ENCODE results near the gene LRRC71. TPM values are rescaled to one million over a fixed set of nuclear protein-coding genes. Genes with fewer than 3 reads are reported as not detected.

Gene LRRC71
- total and polyA plus RNA-seq, 2 donors (not counting 1 experiment from before 2014, with no cell fraction given) = not detected

DNA sequence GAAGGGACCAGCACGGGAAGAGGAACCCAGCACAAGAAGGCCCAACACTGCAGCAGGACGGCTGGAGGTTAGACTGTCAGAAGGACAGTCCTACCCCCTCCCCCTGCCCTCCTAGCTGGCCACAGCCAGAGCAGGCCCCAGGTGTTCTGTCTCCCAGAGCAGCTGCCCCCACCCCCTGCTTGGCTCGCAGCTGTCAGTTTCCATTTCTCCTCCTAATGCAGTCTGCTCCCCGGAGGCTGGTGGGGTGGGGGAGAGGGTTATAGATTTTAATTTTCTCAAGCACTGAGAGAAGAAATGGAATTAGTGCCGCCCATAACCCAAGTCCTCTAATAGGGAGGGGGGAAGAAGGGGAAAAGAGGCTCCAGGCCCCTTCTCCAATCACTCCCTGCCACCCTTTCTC, 40.0 kb upstream of the LRRC71 start:
- Histone ChIP-seq H3K27me3 (replicated peaks in 1 of 4; ENCODE audit: control extremely low read depth in 1 of 4, control insufficient read depth in 3 of 4, insufficient read depth in 4 of 4, low read length in 3 of 4) (peaks cover 0 to 35% (median 4%) of the 10 kb centered on the region in 4 experiments), H3K4me1 (ENCODE audit: control insufficient read depth in 2 of 2, insufficient read depth in 2 of 2, low read length in 2 of 2) (no peaks in the 10 kb centered on the region), H3K9me3 (ENCODE audit: control extremely low read depth in 1 of 3, control insufficient read depth in 2 of 3, insufficient read depth in 1 of 3, low read length in 2 of 3) (no peaks in the 10 kb centered on the region), H2AFZ (ENCODE audit: insufficient read depth, low read depth, low read length, poor library complexity, severe bottlenecking) (no peak overlapping the region), H3K4me3 (ENCODE audit: control extremely low read depth in 1 of 5, extremely low read depth in 1 of 5, insufficient read depth in 1 of 5, low read depth in 2 of 5, low read length in 4 of 5) (no peak overlapping the region), H3K9ac (ENCODE audit: low read length) (no peak overlapping the region), H4K20me1 (ENCODE audit: control insufficient read depth, insufficient read depth, low read length, poor library complexity, severe bottlenecking) (no peaks in the 10 kb centered on the region), H3K27ac (ENCODE audit: low read length in 2 of 2) (no peak overlapping the region), H3K4me2 (replicated peaks; ENCODE audit: low read depth, low read length, poor library complexity, severe bottlenecking) (no peak overlapping the region), H3K79me2 (ENCODE audit: control insufficient read depth, insufficient read depth, low read length) (no peaks in the 10 kb centered on the region), H3K36me3 (replicated peaks in 1 of 2; ENCODE audit: control extremely low read depth in 1 of 2, control insufficient read depth in 1 of 2, extremely low read depth in 1 of 2, insufficient read depth in 2 of 2, low read length in 1 of 2) (no peaks in the 10 kb centered on the region)
- TF ChIP-seq EZH2 (IDR thresholded peaks at IDR 0.05; ENCODE audit: borderline replicate concordance, insufficient read depth, low read depth, low read length, poor library complexity, severe bottlenecking) = no peak
- TF ChIP-seq, protein P1, sequence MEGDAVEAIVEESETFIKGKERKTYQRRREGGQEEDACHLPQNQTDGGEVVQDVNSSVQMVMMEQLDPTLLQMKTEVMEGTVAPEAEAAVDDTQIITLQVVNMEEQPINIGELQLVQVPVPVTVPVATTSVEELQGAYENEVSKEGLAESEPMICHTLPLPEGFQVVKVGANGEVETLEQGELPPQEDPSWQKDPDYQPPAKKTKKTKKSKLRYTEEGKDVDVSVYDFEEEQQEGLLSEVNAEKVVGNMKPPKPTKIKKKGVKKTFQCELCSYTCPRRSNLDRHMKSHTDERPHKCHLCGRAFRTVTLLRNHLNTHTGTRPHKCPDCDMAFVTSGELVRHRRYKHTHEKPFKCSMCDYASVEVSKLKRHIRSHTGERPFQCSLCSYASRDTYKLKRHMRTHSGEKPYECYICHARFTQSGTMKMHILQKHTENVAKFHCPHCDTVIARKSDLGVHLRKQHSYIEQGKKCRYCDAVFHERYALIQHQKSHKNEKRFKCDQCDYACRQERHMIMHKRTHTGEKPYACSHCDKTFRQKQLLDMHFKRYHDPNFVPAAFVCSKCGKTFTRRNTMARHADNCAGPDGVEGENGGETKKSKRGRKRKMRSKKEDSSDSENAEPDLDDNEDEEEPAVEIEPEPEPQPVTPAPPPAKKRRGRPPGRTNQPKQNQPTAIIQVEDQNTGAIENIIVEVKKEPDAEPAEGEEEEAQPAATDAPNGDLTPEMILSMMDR (IDR thresholded peaks at IDR 0.05) = no peak
- CTCF ChIA-PET = interaction anchor here (0.8 to 1.1 kb wide), 2 partner anchors 9 to 490 kb away, joined by 3 to 8 read pairs; no protein-coding TSS in a partner anchor
- DNase-seq = no peak
- Mint-ChIP-seq H3K4me1 (no peaks in the 10 kb centered on the region), H3K27me3 (peaks cover 52% of the 10 kb centered on the region), H3K9me3 (ENCODE audit: insufficient read depth) (no peaks in the 10 kb centered on the region), H3K27ac (no peak overlapping the region), H3K4me3 (no peak overlapping the region)
- intact Hi-C loops (cut with micrococcal nuclease) = no loop called here
- 80% methylated on average over 2 of the region's 5 CpGs for WGBS (ENCODE audit: insufficient coverage)
- POLR2A ChIA-PET = no interaction called here
- ATAC-seq (ENCODE audit: low read depth) = no peak

DNA sequence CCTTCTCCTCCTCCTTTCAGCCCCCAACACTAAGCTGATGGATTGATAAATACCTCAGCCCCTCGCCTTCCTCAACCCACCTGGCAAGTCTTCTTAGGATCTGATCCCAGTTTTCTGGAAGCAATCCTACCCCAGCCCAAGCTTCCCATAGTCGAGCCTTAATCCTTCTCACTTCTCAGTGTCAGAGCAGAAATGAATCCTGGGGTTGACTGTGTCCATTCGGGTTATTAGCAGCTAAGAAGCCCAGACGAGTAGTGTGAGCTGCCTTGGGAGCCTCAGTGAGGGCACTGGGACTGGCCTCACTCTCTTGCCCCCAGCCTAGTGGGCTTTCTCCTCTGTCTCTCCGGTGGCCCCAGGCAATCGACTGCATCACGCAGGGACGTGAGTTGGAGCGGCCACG, 39.3 kb upstream of the LRRC71 start:
- peaks cover 0 to 41% (median 4%) of the 10 kb centered on the region in 4 experiments for H3K27me3 ChIP-seq (replicated peaks in 1 of 4; ENCODE audit: control extremely low read depth in 1 of 4, control insufficient read depth in 3 of 4, insufficient read depth in 4 of 4, low read length in 3 of 4)
- H3K36me3 ChIP-seq (replicated peaks in 1 of 2; ENCODE audit: control extremely low read depth in 1 of 2, control insufficient read depth in 1 of 2, extremely low read depth in 1 of 2, insufficient read depth in 2 of 2, low read length in 1 of 2) = no peaks in the 10 kb centered on the region
- H3K9me3 ChIP-seq (ENCODE audit: control extremely low read depth in 1 of 3, control insufficient read depth in 2 of 3, insufficient read depth in 1 of 3, low read length in 2 of 3) = no peaks in the 10 kb centered on the region
- H3K4me3 ChIP-seq (ENCODE audit: control extremely low read depth in 1 of 5, extremely low read depth in 1 of 5, insufficient read depth in 1 of 5, low read depth in 2 of 5, low read length in 4 of 5) = no peak overlapping the region
- H4K20me1 ChIP-seq (ENCODE audit: control insufficient read depth, insufficient read depth, low read length, poor library complexity, severe bottlenecking) = no peaks in the 10 kb centered on the region
- ATAC-seq (ENCODE audit: low read depth) (no peak), DNase-seq (no peak)
- TF ChIP-seq, protein P1 (IDR thresholded peaks at IDR 0.05) = no peak
- TF ChIP-seq EZH2 (IDR thresholded peaks at IDR 0.05; ENCODE audit: borderline replicate concordance, insufficient read depth, low read depth, low read length, poor library complexity, severe bottlenecking) = no peak
- 81% methylated on average over 10 of the region's 10 CpGs for WGBS (ENCODE audit: insufficient coverage)
- Mint-ChIP-seq H3K4me3 (no peak overlapping the region), H3K9me3 (ENCODE audit: insufficient read depth) (no peaks in the 10 kb centered on the region), H3K27ac (no peak overlapping the region), H3K27me3 (peaks cover 58% of the 10 kb centered on the region), H3K4me1 (no peaks in the 10 kb centered on the region)
- no peaks in the 10 kb centered on the region for H3K4me1 ChIP-seq (ENCODE audit: control insufficient read depth in 2 of 2, insufficient read depth in 2 of 2, low read length in 2 of 2)
- H2AFZ ChIP-seq (ENCODE audit: insufficient read depth, low read depth, low read length, poor library complexity, severe bottlenecking) = no peak overlapping the region
- ChIA-PET CTCF (interaction anchor here (0.8 to 1.1 kb wide), 2 partner anchors 9 to 490 kb away, joined by 3 to 8 read pairs; no protein-coding TSS in a partner anchor), POLR2A (no interaction called here)
- no peaks in the 10 kb centered on the region for H3K79me2 ChIP-seq (ENCODE audit: control insufficient read depth, insufficient read depth, low read length)
- no peak overlapping the region for H3K9ac ChIP-seq (ENCODE audit: low read length)
- no peak overlapping the region for H3K27ac ChIP-seq (ENCODE audit: low read length in 2 of 2)
- no peak overlapping the region for H3K4me2 ChIP-seq (replicated peaks; ENCODE audit: low read depth, low read length, poor library complexity, severe bottlenecking)
- intact Hi-C loops (cut with micrococcal nuclease) = no loop called here
